Breast epithelium (tissue), 4 donors: Measurements from ENCODE around the gene DEPP1. TPM values are rescaled to one million over a fixed set of nuclear protein-coding genes. Genes with fewer than 3 reads are reported as not detected.
A peak's percentile ranks its signal among the peaks of the same experiment; 100 is the strongest.

ENCODE experiments used
- DNase-seq, 2 donors: peaks; one replicate each; pipeline ENCODE4 v3.0.0-alpha.2; 2019; ENCODE audit warnings: low spot score in 2 of 2
- H3K27ac ChIP-seq, 2 donors: fragments of 200-600 bp; sonication (generic) in 1 of 2; one replicate each; pipeline ENCODE4 v1.5.1; 2016 to 2019; ENCODE audit warnings: mild to moderate bottlenecking in 1 of 2
- H3K27me3 ChIP-seq, 2 donors: fragments of 200-600 bp; sonication (generic) in 1 of 2; one replicate each; pipeline versions ENCODE4 v1.5.1 to v1.6.0; 2017 to 2019; ENCODE audit warnings: control low read depth in 1 of 2, mild to moderate bottlenecking in 1 of 2
- H3K36me3 ChIP-seq: fragments of 200-600 bp; one replicate; pipeline ENCODE4 v1.5.1; 2019
- H3K4me1 ChIP-seq, 2 donors: fragments of 200-600 bp; sonication (generic); one replicate each; pipeline ENCODE4 v1.5.1; 2016 to 2019; ENCODE audit warnings: control low read depth in 1 of 2
- H3K4me3 ChIP-seq, 3 donors: fragments of 200-600 bp; sonication (generic); 1 replicate in 2 of 3; 2 replicates in 1 of 3; pipeline ENCODE4 v1.5.1; 2016 to 2019; ENCODE audit warnings: mild to moderate bottlenecking in 3 of 3, moderate library complexity in 2 of 3
- H3K9me3 ChIP-seq, 2 donors: fragments of 200-600 bp; sonication (generic) in 1 of 2; one replicate each; pipeline ENCODE4 v1.5.1; 2016 to 2019; ENCODE audit warnings: control low read depth in 1 of 2
- POLR2A ChIP-seq: fragments of 450-650 bp; IDR thresholded peaks from one replicate; pipeline ENCODE4 v1.6.1; 2016; ENCODE audit warnings: antibody characterized with exemption, mild to moderate bottlenecking, moderate library complexity
- POLR2AphosphoS5 ChIP-seq, 3 donors: sonication (generic); formaldehyde crosslinking; IDR thresholded peaks; one replicate each; pipeline ENCODE4 v1.6.1; 2017; ENCODE audit warnings: antibody characterized with exemption in 3 of 3
- intact Hi-C: fragments of 100-400 bp; cut with DNase I; formaldehyde crosslinking; loops from one replicate; pipeline ENCODE4 v1.15.1; 2023; ENCODE audit warnings: low total_unique reads
- total RNA-seq, 3 donors: library from RNA; depleted of rRNA; stranded (reverse); fragments of >200 nt; gene quantifications; one replicate each; pipeline ENCODE4 v1.1.0, GENCODE V29; 2016
- TF ChIP-seq, protein P1 (sequence below), 3 donors: fragments of 450-650 bp; IDR thresholded peaks; one replicate each; pipeline ENCODE4 v1.5.1; 2016 to 2017; ENCODE audit warnings: antibody characterized with exemption in 3 of 3, mild to moderate bottlenecking in 3 of 3, moderate library complexity in 3 of 3

The DEPP1 gene
- total RNA-seq, 3 donors from 2014 or later = 139 to 2,057 (median 460) TPM

DNA sequence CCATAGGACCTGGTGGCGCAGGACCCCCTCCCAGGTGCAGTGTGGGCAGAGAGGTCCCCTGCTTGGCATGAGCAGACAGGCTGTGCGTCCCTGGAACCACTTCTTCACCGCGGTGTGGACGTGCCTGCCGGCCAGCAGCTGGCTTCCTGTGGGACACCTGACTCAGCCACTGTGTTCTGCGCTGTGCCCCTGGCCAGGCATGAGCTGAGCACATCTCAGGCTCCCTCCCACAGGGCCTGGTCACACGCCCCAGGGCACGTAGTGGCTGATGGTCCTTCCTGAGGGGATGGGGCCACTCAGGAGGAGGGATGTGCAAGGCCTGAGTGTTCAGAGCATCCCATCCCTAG is 3.5 kb upstream of the DEPP1 start:
- no peak for TF ChIP-seq POLR2AphosphoS5 (IDR thresholded peaks at IDR 0.05)
- TF ChIP-seq, protein P1, sequence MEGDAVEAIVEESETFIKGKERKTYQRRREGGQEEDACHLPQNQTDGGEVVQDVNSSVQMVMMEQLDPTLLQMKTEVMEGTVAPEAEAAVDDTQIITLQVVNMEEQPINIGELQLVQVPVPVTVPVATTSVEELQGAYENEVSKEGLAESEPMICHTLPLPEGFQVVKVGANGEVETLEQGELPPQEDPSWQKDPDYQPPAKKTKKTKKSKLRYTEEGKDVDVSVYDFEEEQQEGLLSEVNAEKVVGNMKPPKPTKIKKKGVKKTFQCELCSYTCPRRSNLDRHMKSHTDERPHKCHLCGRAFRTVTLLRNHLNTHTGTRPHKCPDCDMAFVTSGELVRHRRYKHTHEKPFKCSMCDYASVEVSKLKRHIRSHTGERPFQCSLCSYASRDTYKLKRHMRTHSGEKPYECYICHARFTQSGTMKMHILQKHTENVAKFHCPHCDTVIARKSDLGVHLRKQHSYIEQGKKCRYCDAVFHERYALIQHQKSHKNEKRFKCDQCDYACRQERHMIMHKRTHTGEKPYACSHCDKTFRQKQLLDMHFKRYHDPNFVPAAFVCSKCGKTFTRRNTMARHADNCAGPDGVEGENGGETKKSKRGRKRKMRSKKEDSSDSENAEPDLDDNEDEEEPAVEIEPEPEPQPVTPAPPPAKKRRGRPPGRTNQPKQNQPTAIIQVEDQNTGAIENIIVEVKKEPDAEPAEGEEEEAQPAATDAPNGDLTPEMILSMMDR (IDR thresholded peaks at IDR 0.05) = no peak
- no peak for TF ChIP-seq POLR2A
- H3K27me3 ChIP-seq = no peaks in the 10 kb centered on the region
- DNase-seq = no peak
- peak overlapping the region in 1 of 3 donors; percentile 26 for H3K4me3 ChIP-seq
- intact Hi-C loops = no loop called here
- H3K9me3 ChIP-seq = no peaks in the 10 kb centered on the region
- H3K36me3 ChIP-seq = no peaks in the 10 kb centered on the region
- H3K4me1 ChIP-seq = peaks cover 16 to 23% of the 10 kb centered on the region in 2 donors
- peak overlapping the region; percentile 95 for H3K27ac ChIP-seq

DNA sequence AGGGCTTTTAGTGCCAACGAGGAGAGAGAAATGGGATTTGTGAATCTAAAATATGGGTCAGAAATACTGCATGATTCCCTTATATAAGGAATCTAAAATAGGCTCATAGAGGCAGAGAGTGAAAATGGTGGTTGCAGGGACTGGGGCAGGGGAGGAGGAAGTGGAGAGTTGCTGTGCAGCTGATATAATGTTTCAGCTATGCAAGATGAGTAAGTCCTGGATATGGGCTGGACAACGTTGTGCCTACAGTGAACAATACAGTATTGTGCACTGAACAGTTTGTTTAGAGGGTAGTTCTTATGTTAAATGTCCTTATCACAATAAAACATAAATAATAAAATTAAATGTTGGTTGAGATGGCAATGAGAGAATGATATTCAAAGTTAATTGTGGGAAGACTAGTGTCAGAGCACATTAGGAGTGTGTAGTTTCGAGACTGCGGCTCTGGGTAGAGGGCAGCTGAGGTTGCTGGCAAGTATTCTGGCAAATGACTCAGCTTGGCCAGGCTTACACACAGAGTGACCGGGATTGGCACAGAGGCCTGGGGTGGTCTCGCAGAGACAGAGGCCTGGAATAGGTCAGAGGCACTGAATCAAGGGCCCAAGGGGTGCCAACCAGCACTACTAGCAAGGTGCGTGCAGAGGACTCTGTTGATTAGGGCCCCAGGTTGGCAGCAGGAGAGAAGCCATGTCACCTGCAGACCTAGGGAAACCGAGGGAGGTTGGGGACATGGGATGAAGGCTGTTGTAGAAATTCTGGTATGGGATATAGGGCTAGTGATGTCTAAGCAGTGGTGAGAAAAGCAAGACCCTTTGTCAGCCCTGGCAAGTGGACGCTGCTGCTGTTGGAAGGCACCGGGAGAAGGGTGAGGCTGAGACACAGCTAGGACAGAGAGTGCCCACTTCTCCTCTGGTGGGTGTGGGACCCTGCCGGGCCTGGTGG is 2.8 kb upstream of the DEPP1 start:
- TF ChIP-seq POLR2AphosphoS5 (IDR thresholded peaks at IDR 0.05) (no peak), POLR2A (no peak)
- TF ChIP-seq, protein P1 (IDR thresholded peaks at IDR 0.05) = no peak
- DNase-seq = no peak
- Histone ChIP-seq H3K27ac (peak overlapping the region; percentile 95), H3K27me3 (no peaks in the 10 kb centered on the region), H3K9me3 (no peaks in the 10 kb centered on the region), H3K4me1 (peaks cover 16 to 23% of the 10 kb centered on the region in 2 donors), H3K4me3 (peak overlapping the region in 1 of 3 donors; percentile 26), H3K36me3 (no peaks in the 10 kb centered on the region)
- intact Hi-C loops = no loop called here

DNA sequence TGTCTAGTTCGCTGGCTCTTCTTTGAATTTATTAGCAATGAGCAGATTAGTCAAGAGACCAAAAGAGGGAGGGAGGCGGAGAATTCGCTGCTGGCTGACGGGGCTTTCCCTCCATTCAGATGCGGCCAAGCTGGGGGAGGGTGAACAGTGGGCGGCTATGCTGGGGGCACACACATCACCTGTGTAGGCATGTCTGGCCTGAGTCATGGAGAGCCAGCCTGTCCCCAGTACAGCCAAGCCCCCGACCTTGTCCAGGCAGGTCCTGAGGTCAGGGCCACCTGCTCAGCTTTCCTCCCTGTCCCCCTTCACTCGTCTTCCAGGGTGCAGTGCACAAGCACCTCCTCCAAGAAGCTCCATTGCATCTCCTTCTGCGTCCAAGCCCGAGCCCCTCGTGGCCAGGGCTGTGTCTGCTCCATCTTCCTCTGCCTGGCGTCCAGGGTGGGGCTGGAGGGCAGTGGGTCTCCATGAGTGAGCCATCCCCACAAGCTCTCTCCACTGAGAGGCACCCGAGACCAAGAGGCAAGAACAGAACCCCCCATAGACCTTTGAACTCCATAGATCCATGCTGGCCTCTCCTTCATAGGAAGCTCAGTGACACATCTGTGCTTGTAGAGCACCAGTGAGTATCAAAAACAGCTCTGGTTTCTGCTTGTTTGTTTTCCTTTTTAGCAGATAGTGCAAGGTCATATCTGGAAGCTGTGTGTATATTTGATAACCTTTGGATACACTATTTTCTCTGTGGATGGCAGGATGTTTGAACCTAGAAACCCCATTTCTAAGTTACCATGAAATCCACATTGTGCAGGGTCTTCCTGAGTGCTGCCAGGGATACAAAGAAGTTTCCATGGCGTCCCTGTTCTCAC is 1.9 kb upstream of the DEPP1 start:
- DNase-seq = no peak
- Histone ChIP-seq H3K27ac (peak overlapping the region; percentile 95), H3K4me3 (peak overlapping the region in 1 of 3 donors; percentile 9), H3K4me1 (peaks cover 16 to 23% of the 10 kb centered on the region in 2 donors), H3K9me3 (no peaks in the 10 kb centered on the region), H3K36me3 (no peaks in the 10 kb centered on the region), H3K27me3 (no peaks in the 10 kb centered on the region)
- intact Hi-C loops = no loop called here
- TF ChIP-seq POLR2AphosphoS5 (IDR thresholded peaks at IDR 0.05) = no peak
- TF ChIP-seq, protein P1 (IDR thresholded peaks at IDR 0.05) = no peak
- no peak for TF ChIP-seq POLR2A

DNA sequence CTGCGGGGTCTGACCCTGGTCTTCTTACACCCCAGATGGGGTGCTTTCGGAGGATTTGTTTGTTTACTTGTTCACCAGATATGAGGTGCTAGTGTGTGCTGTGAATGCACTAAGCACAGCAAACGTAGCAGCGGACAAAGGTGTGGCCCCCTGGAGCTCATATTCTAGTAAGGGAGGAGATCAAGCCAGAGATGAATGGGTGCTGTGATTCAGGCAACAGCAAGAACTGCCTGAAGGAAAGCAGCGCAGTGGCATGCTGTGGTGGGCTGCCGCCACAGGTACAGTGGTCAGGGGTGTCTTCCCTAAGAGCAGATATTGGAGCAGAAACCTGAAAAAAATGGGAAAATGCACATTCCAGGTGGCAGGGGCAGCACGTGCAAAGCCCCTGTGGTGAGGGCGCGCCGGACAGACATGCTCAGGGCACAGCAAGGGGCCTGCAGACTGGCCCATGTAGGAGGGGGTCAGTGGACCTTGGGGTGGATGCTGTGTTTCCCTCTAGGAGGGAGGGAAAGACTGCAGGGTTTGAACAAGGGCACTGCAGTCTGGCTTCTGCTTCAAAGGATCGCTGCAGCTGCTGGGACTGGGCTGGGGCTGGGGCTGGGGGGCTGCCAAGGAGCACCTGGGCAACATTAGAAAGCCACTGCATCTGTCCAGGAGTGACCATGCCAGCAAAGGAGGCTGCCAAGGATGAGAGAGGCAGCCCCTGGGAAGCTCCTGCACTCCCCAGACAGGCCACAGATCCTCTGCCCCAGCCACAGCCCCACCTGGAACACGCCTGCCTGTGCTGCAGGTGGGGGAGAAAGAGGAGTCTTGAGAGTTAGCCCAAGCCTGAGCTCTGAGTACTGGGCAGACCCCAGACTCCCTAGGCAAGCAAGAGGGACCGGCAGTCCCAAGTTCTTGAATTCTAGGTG is 927 bp upstream of the DEPP1 start:
- peak overlapping the region in 2 of 3 donors; percentile 69 to 82 for H3K4me3 ChIP-seq
- no peaks in the 10 kb centered on the region for H3K36me3 ChIP-seq
- DNase-seq = no peak
- no peaks in the 10 kb centered on the region for H3K27me3 ChIP-seq
- H3K4me1 ChIP-seq = peaks cover 16 to 23% of the 10 kb centered on the region in 2 donors
- intact Hi-C loops = no loop called here
- H3K27ac ChIP-seq = peak overlapping the region; percentile 95
- TF ChIP-seq POLR2A (no peak), POLR2AphosphoS5 (IDR thresholded peaks at IDR 0.05) (no peak)
- TF ChIP-seq, protein P1 (IDR thresholded peaks at IDR 0.05) = no peak
- no peaks in the 10 kb centered on the region for H3K9me3 ChIP-seq
